Fibroblast of villous mesenchyme (primary cell): ENCODE measurements around the gene SFXN5. TPM values are rescaled to one million over a fixed set of nuclear protein-coding genes. Genes with fewer than 3 reads are reported as not detected.
A peak's percentile ranks its signal among the peaks of the same experiment; 100 is the strongest.

Source experiments
- DNase-seq: peaks from one replicate; pipeline ENCODE4 v3.0.0-alpha.2; 2010; ENCODE audit warnings: low read depth
- H3K4me3 ChIP-seq: 2 replicates; pipeline ENCODE4 v1.5.1; 2011; ENCODE audit warnings: low read depth, mild to moderate bottlenecking, low read length
- CTCF ChIP-seq: IDR thresholded peaks from 2 replicates; pipeline ENCODE4 v1.5.1; 2012; ENCODE audit warnings: low read depth, mild to moderate bottlenecking, low read length; ENCODE audit not compliant: insufficient read depth
- total RNA-seq: library from RNA; depleted of rRNA; stranded (reverse); fragments of >200 nt; gene quantifications from 2 replicates; pipeline ENCODE4 v1.2.3, GENCODE V29; 2012

The SFXN5 gene
- total RNA-seq, 1 donor = 12.1 TPM

GRCh38 chr2:73054980-73055379 is 16.5 kb downstream of the SFXN5 start:
- DNase-seq = no peak
- no peak for TF ChIP-seq CTCF
- no peak overlapping the region for H3K4me3 ChIP-seq

- peak; percentile 23 for DNase-seq
- no peak for TF ChIP-seq CTCF
- H3K4me3 ChIP-seq = no peak overlapping the region
Observed at GRCh38 chr2:73053316-73054114, 18.0 kb downstream of the SFXN5 start.

- H3K4me3 ChIP-seq = no peak overlapping the region
- no peak for DNase-seq
- TF ChIP-seq CTCF = no peak
Observed at GRCh38 chr2:73050121-73050545, 21.4 kb downstream of the SFXN5 start.

- no peak for DNase-seq
- H3K4me3 ChIP-seq = no peak overlapping the region
- TF ChIP-seq CTCF = no peak
Observed at GRCh38 chr2:73043929-73044832, 27.3 kb downstream of the SFXN5 start.

GRCh38 chr2:73043276-73043675 is 28.2 kb downstream of the SFXN5 start:
- H3K4me3 ChIP-seq = no peak overlapping the region
- DNase-seq = no peak
- no peak for TF ChIP-seq CTCF

GRCh38 chr2:73037947-73038585 is 33.4 kb downstream of the SFXN5 start:
- no peak for TF ChIP-seq CTCF
- no peak for DNase-seq
- H3K4me3 ChIP-seq = no peak overlapping the region
